Measurements from ENCODE around the gene FGD2. TPM values are rescaled to one million over a fixed set of nuclear protein-coding genes. Genes with fewer than 3 reads are reported as not detected.
A peak's percentile ranks its signal among the peaks of the same experiment; 100 is the strongest.

Gene FGD2
- total RNA-seq, 1 donor from 2014 or later, result 435 TPM

- ChIA-PET POLR2A (interaction anchor here (0.6 to 1.8 kb wide), 3 partner anchors 9 to 107 kb away, joined by 3 to 7 read pairs (median 3); partner anchors contain the start of gene PIM1), CTCF (interaction anchor here (1.1 kb wide), 1 partner anchor 18 kb away, joined by 3 read pairs; no protein-coding TSS in a partner anchor)
- intact Hi-C loops (cut with micrococcal nuclease), result no loop called here
- Mint-ChIP-seq H3K27ac (no peak overlapping the region), H3K9me3 (no peaks in the 10 kb centered on the region), H3K4me3 (no peak overlapping the region), H3K36me3 (ENCODE audit: low read depth) (no peaks in the 10 kb centered on the region), H3K4me1 (peaks cover 21% of the 10 kb centered on the region), H3K27me3 (no peaks in the 10 kb centered on the region)
- TF ChIP-seq CTCF (IDR thresholded peaks at IDR 0.05), result no peak
- ATAC-seq (ENCODE audit: low read depth) (peak; percentile 47), DNase-seq (no peak)
Observed at GRCh38 chr6:37068356-37069270, 63.2 kb downstream of the FGD2 start.

DNA sequence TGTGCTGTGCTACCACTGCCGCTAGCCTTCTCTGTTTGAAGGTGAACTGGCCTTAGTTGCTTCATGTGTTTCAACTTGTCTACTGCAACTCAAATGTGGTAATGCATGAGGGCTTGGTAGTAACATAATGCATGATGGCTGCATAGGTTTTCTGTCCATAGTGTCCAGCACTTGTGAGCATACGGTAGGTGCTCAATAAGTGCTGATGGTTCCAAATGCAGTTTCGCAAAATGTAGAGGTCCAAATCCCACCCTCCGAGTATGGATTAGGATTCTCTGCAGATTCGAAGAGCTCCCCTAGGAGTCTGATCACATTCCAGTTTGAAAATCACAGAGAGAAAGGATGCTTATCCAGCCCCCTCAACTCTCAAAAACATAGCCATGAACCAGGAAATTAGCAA, 64.2 kb downstream of the FGD2 start:
- no peaks in the 10 kb centered on the region for H3K9me3 Mint-ChIP-seq
- H3K27ac Mint-ChIP-seq, result no peak overlapping the region
- ChIA-PET CTCF (interaction anchor here (1.0 kb wide), 1 partner anchor 18 kb away, joined by 3 read pairs; no protein-coding TSS in a partner anchor), POLR2A (interaction anchor here (0.6 to 0.8 kb wide), 3 partner anchors 22 to 102 kb away, joined by 3 to 5 read pairs (median 3); no protein-coding TSS in a partner anchor)
- H3K36me3 Mint-ChIP-seq (ENCODE audit: low read depth), result no peaks in the 10 kb centered on the region
- TF ChIP-seq CTCF (IDR thresholded peaks at IDR 0.05), result no peak
- peaks cover 21% of the 10 kb centered on the region for H3K4me1 Mint-ChIP-seq
- intact Hi-C loops (cut with micrococcal nuclease), result no loop called here
- no peak overlapping the region for H3K4me3 Mint-ChIP-seq
- no peaks in the 10 kb centered on the region for H3K27me3 Mint-ChIP-seq
- ATAC-seq (ENCODE audit: low read depth), result no peak
- no peak for DNase-seq

DNA sequence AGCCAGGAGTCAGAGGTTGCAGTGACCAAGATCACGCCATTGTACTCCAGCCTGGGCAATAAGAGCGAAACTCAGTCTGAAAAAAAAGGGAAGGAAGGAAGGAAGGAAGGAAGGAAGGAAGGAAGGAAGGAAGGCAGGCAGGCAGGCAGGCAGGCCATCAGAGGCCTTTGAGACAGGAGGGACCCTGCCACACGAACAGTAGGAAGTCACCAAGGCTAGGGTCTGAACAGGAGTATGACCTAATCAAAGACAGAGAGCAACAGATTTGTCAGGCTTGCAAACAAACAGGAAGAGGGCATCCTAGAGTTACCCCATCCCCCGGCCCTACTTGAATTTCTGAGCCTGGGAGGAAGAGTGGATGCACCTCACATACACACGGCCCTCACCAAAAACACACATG, 67.1 kb downstream of the FGD2 start:
- no peak for DNase-seq
- no peak overlapping the region for H3K4me3 Mint-ChIP-seq
- no peaks in the 10 kb centered on the region for H3K36me3 Mint-ChIP-seq (ENCODE audit: low read depth)
- TF ChIP-seq CTCF (IDR thresholded peaks at IDR 0.05), result no peak
- CTCF ChIA-PET, result interaction anchor here (1.3 kb wide), 1 partner anchor 100 kb away, joined by 3 read pairs; no protein-coding TSS in a partner anchor
- POLR2A ChIA-PET, result interaction anchor here (1.0 to 1.8 kb wide), 2 partner anchors 43 to 98 kb away, joined by 3 to 5 read pairs; no protein-coding TSS in a partner anchor
- H3K9me3 Mint-ChIP-seq, result no peaks in the 10 kb centered on the region
- no peak for ATAC-seq (ENCODE audit: low read depth)
- no peak overlapping the region for H3K27ac Mint-ChIP-seq
- peaks cover 20% of the 10 kb centered on the region for H3K4me1 Mint-ChIP-seq
- intact Hi-C loops (cut with micrococcal nuclease), result no loop called here
- no peaks in the 10 kb centered on the region for H3K27me3 Mint-ChIP-seq

DNA sequence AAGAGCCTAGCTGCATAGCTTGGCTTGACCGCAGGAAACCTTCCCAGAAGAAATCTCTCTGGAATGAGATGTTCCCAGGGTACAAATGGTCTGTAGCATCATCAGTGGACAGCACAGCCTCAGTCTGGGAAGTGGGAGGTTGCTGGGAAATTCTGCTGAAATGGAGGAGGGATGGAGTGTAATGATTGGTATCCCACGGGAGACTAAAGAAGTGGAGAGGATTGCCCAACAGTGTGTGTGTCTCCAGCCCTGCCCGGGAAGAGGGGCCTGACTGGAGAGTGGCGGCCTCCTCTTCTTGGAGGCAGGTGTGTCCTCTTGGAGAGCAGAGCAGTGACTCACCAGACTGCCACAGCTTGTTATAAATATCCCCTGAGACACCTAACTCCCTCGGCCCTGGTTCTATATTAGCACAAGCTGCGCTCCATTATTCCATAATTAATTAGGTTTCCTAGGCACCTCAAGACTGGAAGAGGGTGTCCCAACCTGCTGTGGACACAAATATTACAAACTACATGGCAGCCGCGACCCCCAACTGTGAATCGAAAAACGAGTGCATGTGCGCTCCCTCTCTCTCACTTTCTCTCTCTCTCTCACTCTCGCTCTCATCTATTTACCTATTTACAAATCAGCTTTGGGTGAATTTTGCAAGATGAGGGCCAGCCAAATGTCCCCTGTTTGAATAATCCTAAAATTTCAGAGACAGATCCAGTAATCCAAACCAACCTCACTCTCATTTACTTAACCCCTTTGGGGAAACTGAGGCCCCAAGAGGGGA, 68.8 kb downstream of the FGD2 start:
- no peak for TF ChIP-seq CTCF (IDR thresholded peaks at IDR 0.05)
- no peak for ATAC-seq (ENCODE audit: low read depth)
- no peaks in the 10 kb centered on the region for H3K27me3 Mint-ChIP-seq
- ChIA-PET POLR2A (interaction anchor here (0.8 kb wide), 1 partner anchor 86 kb away, joined by 3 read pairs; no protein-coding TSS in a partner anchor), CTCF (no interaction called here)
- H3K9me3 Mint-ChIP-seq, result no peaks in the 10 kb centered on the region
- intact Hi-C loops (cut with micrococcal nuclease), result no loop called here
- no peak for DNase-seq
- no peak overlapping the region for H3K4me3 Mint-ChIP-seq
- H3K27ac Mint-ChIP-seq, result peak overlapping the region; percentile 37
- H3K4me1 Mint-ChIP-seq, result peaks cover 15% of the 10 kb centered on the region
- H3K36me3 Mint-ChIP-seq (ENCODE audit: low read depth), result no peaks in the 10 kb centered on the region
